Glomerular visceral epithelial cell (primary cell): ENCODE data around the gene FH.

Experiments used
- DNase-seq: peaks from one replicate; pipeline ENCODE4 v3.0.0-alpha.2; 2016; ENCODE audit errors: extremely low spot score

The FH gene

DNA sequence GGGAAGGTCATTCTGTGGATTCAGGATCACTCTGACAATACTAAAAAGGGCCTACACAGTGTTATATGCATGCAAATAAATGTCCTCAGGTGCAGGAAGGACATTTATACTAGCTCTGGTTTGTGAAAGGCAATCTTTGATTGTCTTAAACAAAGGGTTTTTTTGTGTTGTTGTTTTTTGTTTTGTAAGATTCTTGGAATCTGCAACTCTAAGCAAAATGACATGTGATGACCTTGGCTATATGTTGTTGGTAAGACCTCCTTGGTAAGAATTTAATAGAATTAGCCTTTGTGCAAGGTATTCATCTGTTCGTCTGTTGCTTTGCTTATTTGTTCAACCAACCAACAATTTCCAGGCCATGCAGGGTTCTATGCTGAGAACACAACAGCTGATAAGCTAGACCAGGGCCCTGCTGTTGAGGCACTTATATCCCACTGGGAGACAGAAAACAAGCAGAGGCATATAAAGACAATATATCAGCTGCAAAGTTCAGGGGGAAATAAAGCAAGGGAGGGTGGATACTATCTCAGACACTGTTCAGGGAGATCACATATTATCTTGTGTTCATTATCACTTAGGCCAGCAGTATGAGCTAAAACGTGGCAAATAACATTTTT lies 60.3 kb downstream of the FH start:
- DNase-seq: no peak

- no peak for DNase-seq
These were observed 62.1 kb downstream of the FH start for GRCh38 chr1:241457421-241457820.

DNA sequence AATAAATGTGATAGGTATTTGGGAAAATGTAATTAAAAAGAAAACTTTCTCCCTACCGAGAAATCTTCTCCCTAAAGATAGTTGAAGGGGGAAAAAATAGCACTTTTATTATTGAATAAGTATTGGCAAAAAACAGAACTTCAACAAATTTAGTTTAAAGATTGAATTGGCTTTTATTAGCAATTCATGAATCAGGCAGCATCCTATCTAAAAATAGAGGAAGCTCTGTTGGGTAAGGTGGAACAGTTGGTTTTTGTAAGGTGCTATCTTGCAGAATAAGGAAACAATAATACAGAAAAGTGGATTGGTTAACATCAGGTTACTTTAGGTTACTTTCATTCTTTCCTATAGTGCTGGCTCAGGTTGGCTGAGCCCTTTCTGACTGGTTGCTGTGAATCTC lies 62.8 kb downstream of the FH start:
- DNase-seq: no peak

DNA sequence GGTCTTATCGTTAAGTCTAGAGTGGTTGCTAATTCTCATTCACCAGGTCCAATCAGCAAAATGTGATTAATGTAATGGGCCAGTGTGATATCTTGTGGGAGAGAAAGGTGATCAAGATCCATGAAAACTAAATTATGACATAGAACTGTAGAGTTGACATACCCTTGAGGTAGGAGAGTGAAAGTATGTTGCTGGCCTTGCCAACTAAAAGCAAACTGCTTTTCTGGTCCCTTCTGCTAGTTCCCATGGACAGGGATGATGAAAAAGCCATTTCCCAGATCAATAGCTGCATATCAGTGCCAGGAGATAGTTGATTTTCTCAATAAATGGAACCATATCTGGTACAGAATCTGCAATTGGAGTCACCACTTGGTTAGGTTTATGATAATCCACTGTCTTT lies 65.8 kb downstream of the FH start:
- DNase-seq: no peak

GRCh38 chr1:241451956-241452355 lies 67.6 kb downstream of the FH start:
- no peak for DNase-seq
